Transverse colon (tissue), 4 donors: ENCODE measurements around the gene DNAH1.
A peak's percentile ranks its signal among the peaks of the same experiment; 100 is the strongest.

Experiments used
- EP300 ChIP-seq: sonication (generic); formaldehyde crosslinking; IDR thresholded peaks from one replicate; pipeline ENCODE4 v1.6.1; 2017; ENCODE audit warnings: antibody characterized with exemption, low read depth
- POLR2A ChIP-seq: fragments of 450-650 bp; IDR thresholded peaks from one replicate; pipeline ENCODE4 v1.6.1; 2016; ENCODE audit warnings: antibody characterized with exemption, mild to moderate bottlenecking, moderate library complexity
- POLR2AphosphoS5 ChIP-seq, 3 donors: sonication (generic); formaldehyde crosslinking; IDR thresholded peaks; one replicate each; pipeline ENCODE4 v1.6.1; 2016; ENCODE audit warnings: antibody characterized with exemption in 3 of 3
- TF ChIP-seq, protein P1 (sequence below), 5 experiments: fragments of 200-600 bp in 3 of 5; fragments of 450-650 bp in 2 of 5; sonication (generic) in 3 of 5; IDR thresholded peaks; 1 replicate in 2 of 5; 2 replicates in 3 of 5; pipeline ENCODE4 v1.5.1; 2016 to 2017; ENCODE audit warnings: antibody characterized with exemption in 5 of 5, inconsistent platforms in 3 of 5, mild to moderate bottlenecking in 2 of 5, moderate library complexity in 1 of 5

DNA sequence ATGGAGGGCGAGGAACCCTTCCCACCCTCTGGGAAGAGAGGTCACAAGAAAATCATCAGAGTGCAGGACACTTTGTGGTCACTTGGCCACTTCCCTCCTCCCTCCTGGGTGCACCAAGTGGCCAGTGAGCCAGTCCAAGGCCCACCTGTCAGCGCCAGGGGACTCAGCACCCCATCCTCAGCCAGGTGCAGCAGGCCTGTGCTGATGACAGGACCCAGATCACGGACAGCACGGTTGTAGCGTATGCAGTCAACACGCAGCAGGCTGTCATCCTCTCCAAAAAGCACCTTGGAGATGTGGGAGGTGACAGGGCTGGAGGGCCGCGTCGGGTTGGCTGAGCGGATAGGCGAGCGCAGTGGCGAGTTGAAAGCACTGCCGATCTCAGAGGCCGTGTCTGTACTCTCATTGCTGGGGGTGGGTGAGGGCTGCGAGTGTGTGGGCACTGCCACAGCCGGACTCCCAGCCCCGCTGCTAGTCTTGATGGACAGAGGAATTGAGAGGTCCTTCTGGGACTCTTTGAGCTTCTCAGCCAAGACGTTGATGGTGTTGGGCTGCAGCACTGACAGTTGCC is 87.2 kb downstream of the DNAH1 start:
- no peak for TF ChIP-seq POLR2A
- TF ChIP-seq, protein P1, sequence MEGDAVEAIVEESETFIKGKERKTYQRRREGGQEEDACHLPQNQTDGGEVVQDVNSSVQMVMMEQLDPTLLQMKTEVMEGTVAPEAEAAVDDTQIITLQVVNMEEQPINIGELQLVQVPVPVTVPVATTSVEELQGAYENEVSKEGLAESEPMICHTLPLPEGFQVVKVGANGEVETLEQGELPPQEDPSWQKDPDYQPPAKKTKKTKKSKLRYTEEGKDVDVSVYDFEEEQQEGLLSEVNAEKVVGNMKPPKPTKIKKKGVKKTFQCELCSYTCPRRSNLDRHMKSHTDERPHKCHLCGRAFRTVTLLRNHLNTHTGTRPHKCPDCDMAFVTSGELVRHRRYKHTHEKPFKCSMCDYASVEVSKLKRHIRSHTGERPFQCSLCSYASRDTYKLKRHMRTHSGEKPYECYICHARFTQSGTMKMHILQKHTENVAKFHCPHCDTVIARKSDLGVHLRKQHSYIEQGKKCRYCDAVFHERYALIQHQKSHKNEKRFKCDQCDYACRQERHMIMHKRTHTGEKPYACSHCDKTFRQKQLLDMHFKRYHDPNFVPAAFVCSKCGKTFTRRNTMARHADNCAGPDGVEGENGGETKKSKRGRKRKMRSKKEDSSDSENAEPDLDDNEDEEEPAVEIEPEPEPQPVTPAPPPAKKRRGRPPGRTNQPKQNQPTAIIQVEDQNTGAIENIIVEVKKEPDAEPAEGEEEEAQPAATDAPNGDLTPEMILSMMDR (IDR thresholded peaks at IDR 0.05) = no peak
- no peak for TF ChIP-seq EP300
- TF ChIP-seq POLR2AphosphoS5 (IDR thresholded peaks at IDR 0.05) = peak in 1 of 3 donors; percentile 5
